Liver (tissue), 3 donors: Measurements from ENCODE around the gene AATK.

Experiments
- JUND ChIP-seq, 2 donors: IDR thresholded peaks; 2 replicates each; pipeline ENCODE4 v1.6.1; 2016; ENCODE audit warnings: antibody characterized with exemption in 2 of 2
- TF ChIP-seq, protein P1 (sequence below): fragments of 150-350 bp; IDR thresholded peaks from 2 replicates; pipeline ENCODE4 v1.5.1; 2017; ENCODE audit warnings: improper control_type of control experiment, low read depth, low read length; ENCODE audit not compliant: missing input control
- TF ChIP-seq, protein P2 (sequence below): IDR thresholded peaks from 2 replicates; pipeline ENCODE4 v1.6.1; 2016; ENCODE audit warnings: antibody characterized with exemption, mild to moderate bottlenecking
- TF ChIP-seq, protein P3 (sequence below): IDR thresholded peaks from 2 replicates; pipeline ENCODE4 v1.6.1; 2016; ENCODE audit warnings: antibody characterized with exemption
- donor health status: healthy.
- donor health status: healthy.

DNA sequence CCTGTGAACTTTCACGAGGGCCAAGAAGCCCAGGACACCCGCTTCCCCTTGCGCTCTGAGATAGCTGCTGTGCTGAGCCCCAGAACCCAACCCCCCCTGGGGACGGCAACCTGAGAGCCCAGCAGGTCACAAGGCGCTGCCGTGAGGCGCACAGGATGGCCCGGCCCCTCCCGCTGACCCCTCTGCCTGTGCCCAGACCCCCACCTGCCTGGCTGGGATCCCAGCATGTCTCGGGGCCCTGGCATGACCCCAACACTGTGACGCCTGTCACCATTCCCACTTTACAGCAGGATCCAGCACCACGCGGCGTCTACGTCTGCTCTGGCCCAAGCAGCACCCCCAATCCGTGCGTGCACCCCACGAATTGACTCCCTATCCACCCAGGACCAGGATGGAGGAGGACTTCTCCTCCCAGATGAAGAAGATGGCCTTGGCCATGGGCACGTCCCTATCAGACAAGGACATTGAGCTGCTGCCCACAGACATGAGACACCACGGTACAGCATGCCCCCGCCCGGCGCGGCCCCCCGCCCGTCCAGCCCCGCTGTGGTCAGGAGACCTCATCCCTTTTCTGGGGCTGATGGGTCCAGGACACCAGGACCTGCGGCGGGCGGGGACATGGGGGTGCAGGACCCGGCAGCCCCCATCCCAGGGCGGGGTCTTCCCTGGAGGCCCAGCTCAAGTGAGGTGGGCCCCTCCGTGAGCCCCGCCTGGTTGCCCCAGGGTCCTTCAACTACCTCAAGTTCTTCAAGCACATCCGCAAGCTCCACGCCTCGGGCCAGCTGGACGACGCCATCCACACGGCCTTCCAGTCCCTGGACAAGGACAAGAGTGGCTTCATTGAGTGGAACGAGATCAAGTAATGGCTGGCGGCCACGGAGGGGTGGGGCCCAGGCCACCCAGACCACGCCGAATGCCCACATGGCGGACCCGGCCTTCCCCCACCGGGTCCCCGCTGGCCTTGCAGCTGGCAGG lies 15.1 kb upstream of the AATK start:
- TF ChIP-seq, protein P1, sequence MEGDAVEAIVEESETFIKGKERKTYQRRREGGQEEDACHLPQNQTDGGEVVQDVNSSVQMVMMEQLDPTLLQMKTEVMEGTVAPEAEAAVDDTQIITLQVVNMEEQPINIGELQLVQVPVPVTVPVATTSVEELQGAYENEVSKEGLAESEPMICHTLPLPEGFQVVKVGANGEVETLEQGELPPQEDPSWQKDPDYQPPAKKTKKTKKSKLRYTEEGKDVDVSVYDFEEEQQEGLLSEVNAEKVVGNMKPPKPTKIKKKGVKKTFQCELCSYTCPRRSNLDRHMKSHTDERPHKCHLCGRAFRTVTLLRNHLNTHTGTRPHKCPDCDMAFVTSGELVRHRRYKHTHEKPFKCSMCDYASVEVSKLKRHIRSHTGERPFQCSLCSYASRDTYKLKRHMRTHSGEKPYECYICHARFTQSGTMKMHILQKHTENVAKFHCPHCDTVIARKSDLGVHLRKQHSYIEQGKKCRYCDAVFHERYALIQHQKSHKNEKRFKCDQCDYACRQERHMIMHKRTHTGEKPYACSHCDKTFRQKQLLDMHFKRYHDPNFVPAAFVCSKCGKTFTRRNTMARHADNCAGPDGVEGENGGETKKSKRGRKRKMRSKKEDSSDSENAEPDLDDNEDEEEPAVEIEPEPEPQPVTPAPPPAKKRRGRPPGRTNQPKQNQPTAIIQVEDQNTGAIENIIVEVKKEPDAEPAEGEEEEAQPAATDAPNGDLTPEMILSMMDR = no peak
- TF ChIP-seq, protein P2, sequence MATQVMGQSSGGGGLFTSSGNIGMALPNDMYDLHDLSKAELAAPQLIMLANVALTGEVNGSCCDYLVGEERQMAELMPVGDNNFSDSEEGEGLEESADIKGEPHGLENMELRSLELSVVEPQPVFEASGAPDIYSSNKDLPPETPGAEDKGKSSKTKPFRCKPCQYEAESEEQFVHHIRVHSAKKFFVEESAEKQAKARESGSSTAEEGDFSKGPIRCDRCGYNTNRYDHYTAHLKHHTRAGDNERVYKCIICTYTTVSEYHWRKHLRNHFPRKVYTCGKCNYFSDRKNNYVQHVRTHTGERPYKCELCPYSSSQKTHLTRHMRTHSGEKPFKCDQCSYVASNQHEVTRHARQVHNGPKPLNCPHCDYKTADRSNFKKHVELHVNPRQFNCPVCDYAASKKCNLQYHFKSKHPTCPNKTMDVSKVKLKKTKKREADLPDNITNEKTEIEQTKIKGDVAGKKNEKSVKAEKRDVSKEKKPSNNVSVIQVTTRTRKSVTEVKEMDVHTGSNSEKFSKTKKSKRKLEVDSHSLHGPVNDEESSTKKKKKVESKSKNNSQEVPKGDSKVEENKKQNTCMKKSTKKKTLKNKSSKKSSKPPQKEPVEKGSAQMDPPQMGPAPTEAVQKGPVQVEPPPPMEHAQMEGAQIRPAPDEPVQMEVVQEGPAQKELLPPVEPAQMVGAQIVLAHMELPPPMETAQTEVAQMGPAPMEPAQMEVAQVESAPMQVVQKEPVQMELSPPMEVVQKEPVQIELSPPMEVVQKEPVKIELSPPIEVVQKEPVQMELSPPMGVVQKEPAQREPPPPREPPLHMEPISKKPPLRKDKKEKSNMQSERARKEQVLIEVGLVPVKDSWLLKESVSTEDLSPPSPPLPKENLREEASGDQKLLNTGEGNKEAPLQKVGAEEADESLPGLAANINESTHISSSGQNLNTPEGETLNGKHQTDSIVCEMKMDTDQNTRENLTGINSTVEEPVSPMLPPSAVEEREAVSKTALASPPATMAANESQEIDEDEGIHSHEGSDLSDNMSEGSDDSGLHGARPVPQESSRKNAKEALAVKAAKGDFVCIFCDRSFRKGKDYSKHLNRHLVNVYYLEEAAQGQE = no peak
- no peak for TF ChIP-seq JUND (IDR thresholded peaks at IDR 0.05)
- TF ChIP-seq, protein P3, sequence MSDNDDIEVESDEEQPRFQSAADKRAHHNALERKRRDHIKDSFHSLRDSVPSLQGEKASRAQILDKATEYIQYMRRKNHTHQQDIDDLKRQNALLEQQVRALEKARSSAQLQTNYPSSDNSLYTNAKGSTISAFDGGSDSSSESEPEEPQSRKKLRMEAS = no peak
